HG02840 (cell line): Measurements from ENCODE around the gene GGT6.

ENCODE experiments used
- ATAC-seq: cut with Tn5 transposase; IDR thresholded peaks from one replicate; pipeline ENCODE4 v1.9.1; 2021; ENCODE audit warnings: mild to moderate bottlenecking, moderate library complexity, moderate number of reproducible peaks; ENCODE audit not compliant: unreplicated experiment, low FRiP score

GGT6 gene

GRCh38 chr17:4576729-4577322 lies 16.4 kb upstream of the GGT6 start:
- ATAC-seq, result no peak

GRCh38 chr17:4576161-4576558 lies 15.8 kb upstream of the GGT6 start:
- ATAC-seq, result no peak

- no peak for ATAC-seq
Measured at GRCh38 chr17:4574448-4575045, 14.2 kb upstream of the GGT6 start.

- ATAC-seq, result no peak
Measured at GRCh38 chr17:4573669-4574068, 13.3 kb upstream of the GGT6 start.

- ATAC-seq, result no peak
Measured at GRCh38 chr17:4573115-4573514, 12.7 kb upstream of the GGT6 start.

GRCh38 chr17:4572131-4572530 lies 11.8 kb upstream of the GGT6 start:
- ATAC-seq, result no peak

- no peak for ATAC-seq
Measured at GRCh38 chr17:4569591-4569990, 9.2 kb upstream of the GGT6 start.

- ATAC-seq, result no peak
Measured at GRCh38 chr17:4566785-4567184, 6.4 kb upstream of the GGT6 start.

GRCh38 chr17:4565209-4566141 lies 5.1 kb upstream of the GGT6 start:
- ATAC-seq, result no peak

- ATAC-seq, result no peak
Measured at GRCh38 chr17:4562015-4562969, 1.9 kb upstream of the GGT6 start.

- ATAC-seq, result no peak
Measured at GRCh38 chr17:4560837-4561256, 470 bp upstream of the GGT6 start.

- ATAC-seq, result no peak
Measured at GRCh38 chr17:4559966-4560365, 411 bp downstream of the GGT6 start.

- ATAC-seq, result no peak
Measured at GRCh38 chr17:4559139-4559791, 1.1 kb downstream of the GGT6 start.

- no peak for ATAC-seq
Measured at GRCh38 chr17:4558347-4558971, 1.9 kb downstream of the GGT6 start.

GRCh38 chr17:4557626-4558346 lies 2.6 kb downstream of the GGT6 start:
- ATAC-seq, result no peak

GRCh38 chr17:4556996-4557395 lies 3.4 kb downstream of the GGT6 start:
- ATAC-seq, result no peak

GRCh38 chr17:4555873-4556759 lies 4.3 kb downstream of the GGT6 start:
- no peak for ATAC-seq
